GM13976 (cell line): ENCODE data around the gene ZFC3H1.
"Not testable (repeated sequence)": the region's sequence is repeated elsewhere in the genome, so short reads cannot be mapped to it uniquely, and the experiment has no call there.

Source experiments
- DNase-seq: peaks from one replicate; pipeline ENCODE4 v3.0.0; 2012; ENCODE audit warnings: low spot score
- in situ Hi-C: fragments of 300-500 bp; cut with MboI; formaldehyde crosslinking; loops from one replicate; pipeline ENCODE4 v1.12.0; 2022; ENCODE audit warnings: low sequenced_read_pairs, mixed read lengths, inconsistent platforms; ENCODE audit not compliant: unreplicated experiment
- TF ChIP-seq, protein P1 (sequence below): IDR thresholded peaks from 2 replicates; pipeline ENCODE4 v1.5.1; 2012; ENCODE audit warnings: borderline replicate concordance, mild to moderate bottlenecking; ENCODE audit not compliant: insufficient read depth; ENCODE audit errors: extremely low read depth, missing control alignments, control extremely low read depth

ZFC3H1 gene

DNA sequence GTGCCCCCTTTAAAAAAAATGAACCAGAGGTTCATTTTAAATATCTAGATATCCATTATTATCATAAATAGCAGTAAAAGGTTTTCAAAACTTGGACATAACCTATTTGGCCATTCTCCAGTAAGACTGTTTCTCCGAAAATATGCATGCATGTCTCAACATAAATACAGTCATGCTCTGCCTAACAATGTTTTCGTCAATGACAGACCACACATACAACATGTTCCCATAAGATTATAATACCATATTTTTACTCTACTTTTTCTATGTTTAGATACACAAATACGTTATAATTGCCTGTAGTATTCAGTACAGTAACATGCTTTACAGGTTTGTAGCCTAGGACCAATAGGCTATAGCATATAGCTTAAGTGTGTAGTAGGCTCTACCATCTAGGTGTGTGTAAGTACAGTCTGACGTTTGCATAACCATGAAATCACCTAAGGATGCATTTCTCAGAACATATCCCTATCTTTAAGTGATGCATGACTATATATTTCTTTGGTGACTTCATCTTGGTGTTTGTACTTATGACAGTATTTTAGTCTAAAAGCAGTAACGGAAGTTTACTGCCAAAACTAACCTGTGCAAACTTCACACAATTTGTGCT is 25.4 kb upstream of the ZFC3H1 start:
- TF ChIP-seq, protein P1, sequence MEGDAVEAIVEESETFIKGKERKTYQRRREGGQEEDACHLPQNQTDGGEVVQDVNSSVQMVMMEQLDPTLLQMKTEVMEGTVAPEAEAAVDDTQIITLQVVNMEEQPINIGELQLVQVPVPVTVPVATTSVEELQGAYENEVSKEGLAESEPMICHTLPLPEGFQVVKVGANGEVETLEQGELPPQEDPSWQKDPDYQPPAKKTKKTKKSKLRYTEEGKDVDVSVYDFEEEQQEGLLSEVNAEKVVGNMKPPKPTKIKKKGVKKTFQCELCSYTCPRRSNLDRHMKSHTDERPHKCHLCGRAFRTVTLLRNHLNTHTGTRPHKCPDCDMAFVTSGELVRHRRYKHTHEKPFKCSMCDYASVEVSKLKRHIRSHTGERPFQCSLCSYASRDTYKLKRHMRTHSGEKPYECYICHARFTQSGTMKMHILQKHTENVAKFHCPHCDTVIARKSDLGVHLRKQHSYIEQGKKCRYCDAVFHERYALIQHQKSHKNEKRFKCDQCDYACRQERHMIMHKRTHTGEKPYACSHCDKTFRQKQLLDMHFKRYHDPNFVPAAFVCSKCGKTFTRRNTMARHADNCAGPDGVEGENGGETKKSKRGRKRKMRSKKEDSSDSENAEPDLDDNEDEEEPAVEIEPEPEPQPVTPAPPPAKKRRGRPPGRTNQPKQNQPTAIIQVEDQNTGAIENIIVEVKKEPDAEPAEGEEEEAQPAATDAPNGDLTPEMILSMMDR, result no peak
- DNase-seq, result no peak
- in situ Hi-C loops, result no loop called here

DNA sequence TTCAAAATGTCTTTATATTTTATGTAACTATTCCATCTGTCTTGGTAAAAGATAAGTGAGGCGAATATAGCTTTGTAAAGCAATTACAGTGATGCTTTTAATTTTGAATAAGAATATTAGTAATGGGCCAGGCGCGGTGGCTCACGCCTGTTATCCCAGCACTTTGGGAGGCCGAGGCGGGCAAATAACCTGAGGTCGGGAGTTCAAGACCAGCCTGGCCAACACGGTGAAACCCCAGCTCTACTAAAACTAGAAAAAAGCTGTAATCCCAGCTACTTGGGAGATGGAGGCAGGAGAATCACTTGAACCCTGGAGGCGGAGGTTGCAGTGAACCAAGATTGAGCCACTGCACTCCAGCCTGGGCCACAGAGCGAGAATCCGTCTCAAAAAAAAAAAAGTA is 23.5 kb upstream of the ZFC3H1 start:
- DNase-seq, in situ Hi-C loops: not testable (repeated sequence)

DNA sequence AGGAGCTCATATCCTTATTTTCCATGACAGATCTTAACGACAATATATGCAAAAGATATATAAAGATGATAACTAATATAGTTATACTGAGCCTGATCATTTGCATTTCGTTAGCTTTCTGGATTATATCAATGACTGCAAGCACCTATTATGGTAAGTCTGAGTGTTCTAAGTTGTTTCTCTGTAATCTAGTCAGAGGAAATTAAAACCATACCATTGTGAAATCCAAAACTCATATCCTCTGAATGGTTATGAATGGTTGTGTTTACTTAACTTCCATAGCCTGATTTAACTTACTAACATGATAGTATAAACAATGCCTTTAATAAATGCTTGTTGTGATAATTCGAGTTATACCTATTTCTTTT is 23.0 kb upstream of the ZFC3H1 start:
- DNase-seq, result no peak
- in situ Hi-C loops, result no loop called here
- TF ChIP-seq, protein P1, result no peak

DNA sequence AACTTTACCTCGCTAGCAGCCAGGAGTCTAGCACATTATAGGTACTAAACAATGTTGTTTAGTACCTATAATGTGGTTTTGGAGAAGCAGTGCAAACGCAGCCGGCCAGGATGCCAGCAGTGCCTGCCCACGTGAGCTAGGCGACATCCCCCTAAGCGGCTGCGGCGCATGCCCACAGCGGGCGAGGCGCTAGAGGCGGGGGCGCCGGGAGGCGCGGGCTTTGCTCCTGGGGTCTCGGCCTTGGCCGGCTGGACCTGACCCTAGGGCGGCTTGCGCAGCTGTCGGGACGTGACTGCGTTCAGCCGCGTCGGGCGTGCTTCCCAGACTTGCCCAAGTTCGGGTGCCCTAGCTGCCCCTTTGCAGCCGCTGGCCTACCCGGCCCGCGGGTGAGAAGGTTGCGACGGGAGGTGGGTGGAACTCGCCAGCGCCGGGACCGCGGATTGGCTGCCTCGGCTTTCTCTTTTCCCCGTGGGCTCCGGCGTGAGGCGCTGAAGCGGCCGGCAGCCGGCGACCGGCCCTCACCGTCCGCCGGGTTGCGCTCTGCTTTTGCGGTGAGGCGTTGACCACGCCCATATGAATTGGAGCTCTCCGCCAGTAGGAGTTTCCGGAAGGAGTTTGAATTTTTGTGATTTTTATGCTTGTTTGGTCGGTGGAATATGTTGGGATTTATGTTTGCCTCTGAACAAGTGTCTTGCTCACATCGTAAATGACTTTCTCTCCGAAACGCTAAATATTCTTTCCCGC is 22.4 kb upstream of the ZFC3H1 start, which contains the start of gene TMEM19:
Gene TMEM19 (plus strand): TSS at position 169 of the 744 bp plus-strand sequence. CDS start 599 bp downstream, outside the sequence.
- TF ChIP-seq, protein P1, result peak; percentile 53
- peak; percentile 88 for DNase-seq
- in situ Hi-C loops, result no loop called here

DNA sequence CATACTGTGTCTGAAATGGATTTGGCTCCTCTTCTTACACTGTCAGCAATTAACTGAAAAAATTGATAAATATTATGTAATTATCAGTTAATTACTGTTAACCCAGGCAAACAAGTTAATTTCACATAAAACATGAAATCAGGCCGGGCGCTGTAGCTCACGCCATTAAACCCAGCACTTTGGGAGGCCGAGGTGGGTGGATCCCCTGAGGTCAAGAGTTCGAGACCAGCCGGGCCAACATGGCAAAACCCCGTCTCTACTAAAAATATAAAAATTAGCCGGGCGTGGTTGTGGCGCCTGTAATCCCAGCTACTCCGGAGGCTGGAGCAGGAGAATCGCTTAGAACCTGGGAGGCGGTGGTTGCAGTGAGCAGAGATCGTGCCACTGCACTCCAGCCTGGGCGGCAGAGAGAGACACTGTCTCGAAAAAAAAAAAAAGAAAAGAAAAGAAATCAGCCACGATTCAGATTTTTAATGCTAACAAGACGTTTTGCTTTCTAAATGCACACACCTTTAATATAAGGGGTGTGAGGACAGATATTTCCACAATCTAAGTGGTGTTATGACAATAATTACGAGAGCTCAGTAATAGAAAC is 21.8 kb upstream of the ZFC3H1 start:
- in situ Hi-C loops, result no loop called here
- no peak for DNase-seq
- TF ChIP-seq, protein P1, result no peak

DNA sequence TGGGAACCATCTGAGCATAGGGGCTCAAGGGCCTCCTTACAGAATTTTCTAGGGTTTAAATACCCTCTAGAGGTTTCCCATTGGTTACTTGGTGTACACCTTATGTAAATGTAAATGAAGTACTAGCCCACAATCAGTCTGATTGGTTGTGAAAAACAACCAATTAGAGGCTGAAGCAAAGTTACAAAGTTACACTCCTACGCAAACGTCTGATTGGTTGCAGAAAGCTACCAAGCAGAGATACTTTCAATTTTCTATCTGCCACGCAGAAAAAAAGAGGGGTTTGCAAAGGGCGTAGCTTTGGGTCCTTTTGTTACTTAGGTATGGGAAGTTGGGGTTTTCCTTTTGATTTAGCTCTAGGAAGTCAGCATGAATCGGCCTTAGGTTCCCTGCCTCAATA is 20.4 kb upstream of the ZFC3H1 start:
- in situ Hi-C loops, result no loop called here
- no peak for DNase-seq
- TF ChIP-seq, protein P1, result no peak

DNA sequence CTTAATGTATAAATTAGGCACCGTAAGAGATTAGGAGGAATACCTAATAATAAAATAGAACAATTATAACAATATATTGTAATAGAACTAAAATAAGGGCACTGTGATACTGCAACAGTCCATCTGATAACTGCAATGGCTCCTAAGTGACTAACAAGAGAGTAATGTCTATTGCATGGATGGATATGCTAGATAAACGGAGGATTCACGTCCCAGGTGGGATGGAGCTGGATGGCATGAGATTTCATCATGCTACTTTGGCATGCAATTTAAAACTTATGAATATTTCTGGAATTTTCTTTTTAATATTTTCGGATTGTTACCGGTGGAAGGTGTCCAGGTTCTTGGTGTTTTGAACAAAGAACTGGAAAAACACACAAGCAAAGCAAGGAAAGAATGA is 20.0 kb upstream of the ZFC3H1 start:
- TF ChIP-seq, protein P1, result no peak
- in situ Hi-C loops, result no loop called here
- no peak for DNase-seq
